Astrocyte of the cerebellum (primary cell): Measurements from ENCODE around the gene PTCH1.

Experiments
- DNase-seq: peaks from one replicate; pipeline ENCODE4 v3.0.0-alpha.2; 2011; ENCODE audit warnings: low read depth
- H3K4me3 ChIP-seq: 2 replicates; pipeline ENCODE4 v1.5.1; 2011; ENCODE audit warnings: mild to moderate bottlenecking, low read depth, low read length, moderate library complexity
- CTCF ChIP-seq: IDR thresholded peaks from 2 replicates; pipeline ENCODE4 v1.5.1; 2012; ENCODE audit warnings: low read length, low read depth, moderate library complexity, mild to moderate bottlenecking; ENCODE audit errors: missing control alignments
- in situ Hi-C: cut with HindIII; loops from 2 replicates; pipeline ENCODE4 v1.10.0; 2017; ENCODE audit warnings: low sequenced_read_pairs

PTCH1 gene

GRCh38 chr9:95438561-95439357, 78.0 kb downstream of the PTCH1 start:
- DNase-seq: no peak
- in situ Hi-C loops: no loop called here
- no peak overlapping the region for H3K4me3 ChIP-seq
- no peak for TF ChIP-seq CTCF

- H3K4me3 ChIP-seq: no peak overlapping the region
- no peak for TF ChIP-seq CTCF
- in situ Hi-C loops: no loop called here
- no peak for DNase-seq
Measured at GRCh38 chr9:95437559-95437958, 79.2 kb downstream of the PTCH1 start.

GRCh38 chr9:95436416-95436815, 80.4 kb downstream of the PTCH1 start:
- no peak overlapping the region for H3K4me3 ChIP-seq
- TF ChIP-seq CTCF: no peak
- in situ Hi-C loops: no loop called here
- DNase-seq: no peak

- in situ Hi-C loops: no loop called here
- TF ChIP-seq CTCF: no peak
- no peak for DNase-seq
- H3K4me3 ChIP-seq: no peak overlapping the region
Measured at GRCh38 chr9:95435074-95435728, 81.6 kb downstream of the PTCH1 start.

GRCh38 chr9:95434116-95435073, 82.4 kb downstream of the PTCH1 start:
- in situ Hi-C loops: no loop called here
- no peak overlapping the region for H3K4me3 ChIP-seq
- no peak for TF ChIP-seq CTCF
- no peak for DNase-seq
